Measurements from ENCODE around the gene CPNE5.
"Not testable (repeated sequence)": the region's sequence is repeated elsewhere in the genome, so short reads cannot be mapped to it uniquely, and the experiment has no call there.

The CPNE5 gene

GRCh38 chr6:36739947-36740817 is 99.1 kb downstream of the CPNE5 start:
- DNase-seq, result no peak

GRCh38 chr6:36738108-36738507 is 101.1 kb downstream of the CPNE5 start:
- no peak for DNase-seq

GRCh38 chr6:36737043-36737785 is 102.0 kb downstream of the CPNE5 start:
- no peak for DNase-seq

DNA sequence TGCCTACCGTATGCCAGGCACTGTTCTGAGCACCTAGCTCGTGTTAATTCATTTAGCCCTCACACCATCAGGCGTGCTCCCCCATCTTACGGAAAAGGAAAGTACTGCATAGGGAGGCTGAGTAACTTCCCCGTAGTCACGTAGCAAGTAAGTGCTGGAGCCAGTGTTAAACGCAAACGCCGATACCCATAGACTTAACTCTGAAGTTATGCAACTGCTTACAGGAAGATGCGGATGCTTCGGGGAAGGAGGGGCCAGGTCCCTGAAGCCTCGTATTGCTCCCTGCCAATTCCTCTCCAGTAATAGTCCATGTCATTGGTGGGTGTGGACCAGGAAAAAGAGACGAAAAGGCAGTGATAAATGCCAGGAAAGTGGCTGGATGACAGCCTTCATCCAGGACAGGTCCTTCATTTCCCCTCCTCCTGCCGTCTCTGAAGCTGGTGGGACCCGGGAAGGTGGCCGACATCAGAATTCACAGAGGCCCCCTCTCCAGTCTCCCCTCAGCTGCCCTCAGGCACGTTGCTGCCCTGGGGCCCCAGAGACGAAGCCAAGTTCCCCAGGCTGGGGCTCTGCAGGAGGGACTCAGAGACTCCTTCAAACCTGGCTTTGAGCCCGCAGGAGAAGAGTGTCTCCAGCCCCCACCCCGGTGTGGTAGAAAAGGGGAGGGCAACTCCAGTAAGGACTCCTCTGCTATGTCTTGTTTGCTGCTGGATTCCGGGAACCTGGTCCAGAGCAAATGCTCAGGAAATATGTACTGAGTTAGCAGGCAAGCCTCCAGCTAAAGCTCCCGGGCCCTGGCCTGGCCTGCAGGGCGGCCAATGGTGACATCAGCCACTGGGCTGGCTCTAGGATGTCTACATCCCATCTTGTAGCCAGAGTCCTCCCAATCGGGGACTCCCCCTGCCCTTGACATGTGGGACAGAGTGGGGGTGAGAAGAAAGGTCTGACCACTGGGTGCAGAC is 103.9 kb downstream of the CPNE5 start:
- no peak for DNase-seq

- DNase-seq, result no peak
Observed at GRCh38 chr6:36734486-36735060, 104.7 kb downstream of the CPNE5 start.

GRCh38 chr6:36733300-36733699 is 105.9 kb downstream of the CPNE5 start:
- no peak for DNase-seq

- no peak for DNase-seq
Observed at GRCh38 chr6:36731622-36732310, 107.5 kb downstream of the CPNE5 start.

- DNase-seq, result no peak
Observed at GRCh38 chr6:36730424-36731380, 108.5 kb downstream of the CPNE5 start.

DNA sequence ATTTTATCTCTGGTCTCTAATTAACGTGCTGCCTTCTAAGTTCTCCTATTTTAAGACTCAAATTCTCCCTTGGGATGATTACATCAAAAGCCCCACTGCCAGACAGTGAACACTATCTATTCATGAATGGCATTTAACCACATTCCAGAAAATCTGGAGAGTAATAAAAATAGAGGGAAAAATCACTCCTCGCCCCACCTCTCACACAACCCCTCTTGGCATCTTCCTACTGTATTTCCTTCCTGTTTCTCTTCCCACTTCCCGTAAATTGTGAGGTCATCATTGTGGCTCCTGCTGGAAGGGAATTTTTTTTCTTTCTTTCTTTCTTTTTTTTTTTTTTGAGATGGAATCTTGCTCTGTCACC is 110.1 kb downstream of the CPNE5 start:
- no peak for DNase-seq

- DNase-seq, result no peak
Observed at GRCh38 chr6:36728289-36729160, 110.7 kb downstream of the CPNE5 start.

DNA sequence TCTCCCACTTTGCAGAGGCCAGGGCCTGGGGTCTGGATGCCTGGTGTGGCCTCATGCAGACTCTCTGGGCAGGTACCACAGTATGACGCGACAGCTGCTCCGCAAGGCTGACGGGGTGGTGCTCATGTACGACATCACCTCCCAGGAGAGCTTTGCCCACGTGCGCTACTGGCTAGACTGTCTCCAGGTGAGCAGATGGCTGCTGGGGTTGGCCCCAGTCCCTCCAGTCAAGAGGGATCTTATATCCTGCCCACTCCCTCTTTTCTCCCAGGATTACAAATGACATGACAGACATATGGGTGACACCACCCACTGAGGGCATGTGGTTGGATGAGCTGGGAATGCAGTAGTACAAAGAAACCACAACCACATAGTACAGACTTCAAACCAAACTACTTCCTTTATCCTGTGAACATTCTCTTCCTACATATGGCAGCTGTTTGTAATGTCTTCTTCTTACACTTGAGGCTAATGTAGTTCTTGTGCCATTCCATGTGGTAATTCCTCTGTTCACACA is 111.7 kb downstream of the CPNE5 start:
- DNase-seq, result no peak

GRCh38 chr6:36725581-36725980 is 113.7 kb downstream of the CPNE5 start:
- DNase-seq, result no peak

DNA sequence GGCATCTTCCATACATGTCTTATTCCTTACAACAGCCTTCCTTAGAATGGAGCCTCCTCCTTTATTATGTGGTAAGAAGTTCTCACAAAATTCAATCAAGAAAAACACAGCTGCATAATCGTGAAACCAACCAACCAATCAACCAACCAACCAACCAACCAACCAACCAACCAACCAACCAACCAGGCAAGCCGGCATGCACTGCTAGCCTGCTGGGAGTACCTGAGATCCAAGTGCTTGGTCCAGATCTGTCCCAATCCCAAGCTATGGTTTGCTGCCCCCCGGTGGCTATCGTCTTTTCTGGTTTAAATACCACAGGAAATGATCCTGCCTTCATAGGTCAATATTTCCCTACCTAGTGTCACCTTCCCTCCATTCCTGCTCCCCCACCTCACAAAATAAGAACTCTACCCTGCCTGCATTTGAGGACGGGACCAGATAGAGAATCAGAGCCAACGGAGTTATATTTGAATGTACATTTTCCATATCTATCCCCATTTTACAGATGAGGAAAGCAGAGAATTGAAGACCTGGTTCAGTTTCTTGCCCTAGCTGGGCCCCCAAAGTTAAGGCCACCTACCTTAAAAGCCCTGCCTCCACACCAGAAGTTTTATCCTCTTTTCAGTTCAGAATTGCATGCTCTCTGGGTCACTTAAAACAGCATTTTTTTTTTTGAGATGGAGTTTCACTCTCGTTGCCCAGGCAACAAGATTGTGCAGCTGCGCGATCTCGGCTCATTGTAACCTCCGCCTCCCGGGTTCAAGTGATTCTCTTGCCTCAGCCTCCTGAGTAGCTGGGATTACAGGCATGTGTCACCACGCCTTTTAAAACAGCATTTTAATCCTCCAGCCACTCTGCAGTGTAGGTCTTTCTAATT is 114.5 kb downstream of the CPNE5 start:
- no peak for DNase-seq

- DNase-seq, result not testable (repeated sequence)
Observed at GRCh38 chr6:36723992-36724391, 115.3 kb downstream of the CPNE5 start.

GRCh38 chr6:36722879-36723278 is 116.4 kb downstream of the CPNE5 start:
- DNase-seq, result no peak

GRCh38 chr6:36722365-36722764 is 116.9 kb downstream of the CPNE5 start:
- no peak for DNase-seq

GRCh38 chr6:36721369-36722140 is 117.7 kb downstream of the CPNE5 start:
- DNase-seq, result no peak

All from NCI-H1436 treated with DMSO at 0.1 percent for 48 hours (cell line).